Body of pancreas (tissue), 4 donors: ENCODE results near the gene DKK2.

Source experiments
- POLR2A ChIP-seq, 3 donors: fragments of 450-650 bp; IDR thresholded peaks; one replicate each; pipeline ENCODE4 v1.6.1; 2016; ENCODE audit warnings: antibody characterized with exemption in 3 of 3, mild to moderate bottlenecking in 2 of 3
- TF ChIP-seq, protein P1 (sequence below), 7 experiments: fragments of 450-650 bp in 4 of 7; fragments of 200-600 bp in 3 of 7; sonication (generic) in 3 of 7; IDR thresholded peaks; one replicate each; pipeline ENCODE4 v1.5.1; 2016 to 2019; ENCODE audit warnings: antibody characterized with exemption in 7 of 7

- TF ChIP-seq, protein P1, sequence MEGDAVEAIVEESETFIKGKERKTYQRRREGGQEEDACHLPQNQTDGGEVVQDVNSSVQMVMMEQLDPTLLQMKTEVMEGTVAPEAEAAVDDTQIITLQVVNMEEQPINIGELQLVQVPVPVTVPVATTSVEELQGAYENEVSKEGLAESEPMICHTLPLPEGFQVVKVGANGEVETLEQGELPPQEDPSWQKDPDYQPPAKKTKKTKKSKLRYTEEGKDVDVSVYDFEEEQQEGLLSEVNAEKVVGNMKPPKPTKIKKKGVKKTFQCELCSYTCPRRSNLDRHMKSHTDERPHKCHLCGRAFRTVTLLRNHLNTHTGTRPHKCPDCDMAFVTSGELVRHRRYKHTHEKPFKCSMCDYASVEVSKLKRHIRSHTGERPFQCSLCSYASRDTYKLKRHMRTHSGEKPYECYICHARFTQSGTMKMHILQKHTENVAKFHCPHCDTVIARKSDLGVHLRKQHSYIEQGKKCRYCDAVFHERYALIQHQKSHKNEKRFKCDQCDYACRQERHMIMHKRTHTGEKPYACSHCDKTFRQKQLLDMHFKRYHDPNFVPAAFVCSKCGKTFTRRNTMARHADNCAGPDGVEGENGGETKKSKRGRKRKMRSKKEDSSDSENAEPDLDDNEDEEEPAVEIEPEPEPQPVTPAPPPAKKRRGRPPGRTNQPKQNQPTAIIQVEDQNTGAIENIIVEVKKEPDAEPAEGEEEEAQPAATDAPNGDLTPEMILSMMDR (IDR thresholded peaks at IDR 0.05), result no peak
- no peak for TF ChIP-seq POLR2A (IDR thresholded peaks at IDR 0.05)
These were observed 29.1 kb upstream of the DKK2 start for GRCh38 chr4:107065201-107065600.
